Erythroblast (primary cell): ENCODE data around the gene CTNND2.

ENCODE experiments used
- GATA1 ChIP-seq: IDR thresholded peaks from 2 replicates; pipeline ENCODE4 v1.6.1; 2011; ENCODE audit warnings: low read depth, mild to moderate bottlenecking, control low read depth, low read length, moderate library complexity
- POLR2A ChIP-seq: IDR thresholded peaks from 2 replicates; pipeline ENCODE4 v1.6.1; 2011; ENCODE audit warnings: mild to moderate bottlenecking, low read length

DNA sequence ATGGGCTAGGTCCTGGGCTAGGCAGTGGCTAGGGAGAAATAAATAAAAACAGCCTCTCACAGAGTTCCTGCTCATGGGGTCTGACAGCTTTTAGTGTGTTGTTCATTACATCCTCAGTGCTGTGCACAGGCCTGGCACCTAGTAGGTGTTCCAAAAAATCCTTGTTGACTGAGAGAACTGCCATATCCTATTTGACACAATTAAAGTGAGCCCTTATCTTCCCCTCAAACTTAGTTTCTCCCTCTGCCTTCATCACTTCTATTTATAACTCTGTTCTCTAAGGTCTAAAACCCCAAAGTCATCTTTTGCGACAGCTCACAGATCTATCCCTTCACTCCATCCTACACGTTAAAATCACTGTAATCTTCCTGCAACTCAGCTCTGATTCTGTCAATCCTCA, 594.1 kb downstream of the CTNND2 start:
- TF ChIP-seq POLR2A = no peak
- TF ChIP-seq GATA1 = no peak
